COLO668 (cell line): ENCODE results near the gene TRIM51.
"Not testable (repeated sequence)": the region's sequence is repeated elsewhere in the genome, so short reads cannot be mapped to it uniquely, and the experiment has no call there.

Experiments
- DNase-seq: peaks from one replicate; lab custom pipeline; 2025; ENCODE audit not compliant: unreplicated experiment; lab: John Stamatoyannopoulos, UW

TRIM51 gene, protein sequence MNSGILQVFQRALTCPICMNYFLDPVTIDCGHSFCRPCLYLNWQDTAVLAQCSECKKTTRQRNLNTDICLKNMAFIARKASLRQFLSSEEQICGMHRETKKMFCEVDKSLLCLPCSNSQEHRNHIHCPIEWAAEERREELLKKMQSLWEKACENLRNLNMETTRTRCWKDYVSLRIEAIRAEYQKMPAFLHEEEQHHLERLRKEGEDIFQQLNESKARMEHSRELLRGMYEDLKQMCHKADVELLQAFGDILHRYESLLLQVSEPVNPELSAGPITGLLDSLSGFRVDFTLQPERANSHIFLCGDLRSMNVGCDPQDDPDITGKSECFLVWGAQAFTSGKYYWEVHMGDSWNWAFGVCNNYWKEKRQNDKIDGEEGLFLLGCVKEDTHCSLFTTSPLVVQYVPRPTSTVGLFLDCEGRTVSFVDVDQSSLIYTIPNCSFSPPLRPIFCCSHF

DNA sequence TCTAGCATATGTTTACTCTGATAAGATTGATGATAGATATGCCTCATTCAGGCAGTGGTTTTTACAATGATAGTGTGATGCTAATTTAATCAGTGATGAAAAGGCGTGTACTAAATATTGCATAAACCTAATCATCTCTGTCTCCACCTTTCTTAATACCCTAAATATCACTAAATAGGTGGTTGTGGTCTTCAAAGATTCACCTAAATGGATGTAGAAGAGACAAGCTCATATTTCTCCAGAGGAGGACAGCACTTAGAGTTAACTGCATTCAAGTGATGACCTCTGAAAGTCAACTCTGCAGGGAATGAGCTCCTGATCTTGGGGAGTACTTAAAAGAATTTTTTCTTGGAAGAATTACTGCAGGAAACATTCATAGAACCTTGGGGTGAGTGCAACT is at the start of gene TRIM51:
TRIM51 (plus strand) TSS at position 301 of the 400 bp plus-strand sequence. CDS start 2,132 bp downstream, outside the sequence.
- DNase-seq, result not testable (repeated sequence)

DNA sequence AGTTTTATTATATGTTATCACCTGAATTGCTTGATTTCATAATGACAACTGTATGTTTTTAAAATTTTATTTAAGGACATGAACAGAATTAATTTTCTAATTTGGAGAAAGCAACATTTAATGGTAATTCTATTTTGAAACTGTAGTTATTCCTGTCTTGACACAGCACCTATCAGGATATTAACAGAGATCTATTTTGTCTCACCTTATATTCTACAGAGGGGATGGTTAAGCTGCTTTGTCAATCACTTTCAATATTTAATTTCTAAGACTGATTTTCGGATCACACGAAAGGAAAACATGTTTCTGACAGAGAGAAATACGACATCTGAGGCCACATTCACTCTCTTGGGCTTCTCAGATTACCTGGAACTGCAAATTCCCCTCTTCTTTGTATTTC is 44.6 kb upstream of the TRIM51 start, which contains the start of gene OR5D16:
OR5D16 (plus strand) TSS at position 301 of the 400 bp plus-strand sequence; CDS start at position 301, 0 bp downstream.
- DNase-seq, result no peak

DNA sequence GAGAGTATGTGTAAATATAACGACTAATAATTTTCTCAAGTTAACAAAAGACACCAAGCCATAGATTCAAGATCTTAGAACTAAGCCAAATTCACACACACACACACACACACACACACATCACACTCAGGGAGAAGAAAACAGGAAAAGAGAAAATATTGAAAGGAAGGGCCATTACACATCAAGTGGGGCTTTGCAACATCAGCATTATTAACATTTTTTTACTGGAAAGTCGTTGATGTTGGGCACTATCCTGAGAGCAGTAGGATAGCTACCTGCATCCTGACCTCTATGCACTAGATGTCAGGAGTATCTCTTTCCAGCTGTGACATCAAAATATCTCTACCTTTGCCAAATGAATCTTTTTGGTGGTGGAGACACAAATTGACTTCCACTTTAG is 35.6 kb upstream of the TRIM51 start:
- DNase-seq, result no peak

DNA sequence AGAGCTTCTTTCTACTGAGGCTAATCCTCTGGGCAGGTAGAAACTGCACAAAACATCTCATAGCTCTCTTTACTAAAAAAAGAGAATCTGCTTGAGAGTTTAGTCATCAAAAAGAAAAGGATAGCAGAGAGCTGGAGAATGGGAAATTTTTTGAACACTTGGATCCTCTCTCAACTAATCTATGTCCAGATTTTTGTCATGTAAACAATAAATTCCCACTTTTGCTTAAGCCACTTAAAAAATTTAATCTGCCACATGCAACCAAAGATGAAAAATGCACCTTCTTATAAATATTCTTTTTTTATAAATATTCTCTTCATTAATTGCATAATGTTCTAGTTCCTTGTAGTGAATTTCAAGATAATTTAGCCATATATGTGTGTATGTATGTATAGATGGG is 34.1 kb upstream of the TRIM51 start:
- no peak for DNase-seq

DNA sequence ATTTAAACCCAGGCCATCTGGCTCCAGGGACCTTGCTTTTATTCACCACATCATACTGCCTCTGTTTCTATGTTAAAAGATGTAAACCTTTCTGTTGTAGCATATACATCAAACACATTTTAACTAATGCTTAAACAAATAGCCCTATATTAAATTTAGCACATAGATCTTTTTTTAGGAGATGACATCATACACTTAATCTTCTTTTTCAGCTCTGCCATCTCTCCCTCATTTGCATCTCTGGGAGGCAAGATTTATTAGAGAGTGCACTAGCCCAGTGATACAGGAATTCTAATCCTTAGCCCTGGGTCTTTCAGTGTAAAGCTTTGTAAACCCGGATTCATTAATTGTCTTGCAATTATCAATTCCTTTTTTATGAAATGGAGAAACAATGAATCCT is 31.0 kb upstream of the TRIM51 start:
- DNase-seq, result no peak

DNA sequence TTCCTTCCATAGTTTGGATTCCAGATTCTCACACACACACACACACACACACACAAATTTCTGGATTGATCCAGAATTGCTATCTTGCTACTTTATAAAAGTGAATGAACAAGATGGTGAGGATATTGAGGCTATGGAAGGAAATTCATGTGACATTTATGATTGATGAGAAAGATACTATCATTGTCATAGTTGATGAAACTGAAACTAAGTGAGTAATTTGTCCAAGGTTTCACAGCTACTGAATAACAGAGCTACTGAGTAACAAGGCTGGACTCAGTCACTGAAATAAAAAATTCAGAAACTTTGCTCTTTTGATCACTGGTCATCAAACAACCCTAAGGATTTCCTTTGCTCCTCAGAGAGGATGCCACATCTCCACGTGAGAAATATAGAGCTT is 28.4 kb upstream of the TRIM51 start:
- DNase-seq, result no peak

DNA sequence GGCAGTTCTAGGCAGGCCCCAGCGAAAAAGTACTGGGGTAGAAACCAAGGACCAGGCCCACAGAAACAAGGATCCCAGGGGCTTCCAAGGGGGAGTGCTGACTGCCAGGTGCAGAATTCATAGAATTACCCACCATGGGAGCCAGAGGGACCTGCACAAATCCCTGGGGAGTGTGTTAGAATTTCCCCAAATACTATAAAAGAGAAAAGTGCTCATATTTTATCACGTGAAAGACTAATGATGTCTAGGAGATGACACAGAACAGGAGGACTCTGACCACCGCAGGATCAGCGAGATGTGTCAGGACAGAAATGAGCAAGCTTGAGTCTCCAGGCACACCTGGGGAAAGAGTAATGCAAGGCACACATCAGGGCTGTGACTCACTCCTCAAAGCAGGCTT is 15.7 kb upstream of the TRIM51 start:
- not testable (repeated sequence) for DNase-seq

DNA sequence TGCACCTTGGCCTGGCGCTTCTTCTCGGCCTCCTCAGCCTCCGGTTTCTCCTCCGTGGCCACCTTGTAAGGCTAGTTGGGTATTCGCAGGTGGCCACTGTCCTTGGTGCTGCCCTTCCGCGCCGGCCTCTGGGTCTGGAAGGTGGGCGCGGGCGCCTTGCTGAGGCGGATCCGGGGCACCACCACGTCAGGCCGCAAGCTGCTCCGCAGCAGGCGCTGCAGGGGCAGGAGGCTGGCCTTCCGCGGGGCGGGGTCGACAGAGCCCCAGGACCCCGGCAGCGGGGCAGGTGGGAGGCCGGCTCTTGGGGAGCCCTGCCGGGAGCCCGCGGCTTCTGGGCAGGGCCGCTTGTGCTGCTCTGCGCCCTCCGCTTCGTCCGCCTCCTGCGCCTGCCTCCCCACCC is 10.4 kb upstream of the TRIM51 start:
- DNase-seq, result not testable (repeated sequence)

DNA sequence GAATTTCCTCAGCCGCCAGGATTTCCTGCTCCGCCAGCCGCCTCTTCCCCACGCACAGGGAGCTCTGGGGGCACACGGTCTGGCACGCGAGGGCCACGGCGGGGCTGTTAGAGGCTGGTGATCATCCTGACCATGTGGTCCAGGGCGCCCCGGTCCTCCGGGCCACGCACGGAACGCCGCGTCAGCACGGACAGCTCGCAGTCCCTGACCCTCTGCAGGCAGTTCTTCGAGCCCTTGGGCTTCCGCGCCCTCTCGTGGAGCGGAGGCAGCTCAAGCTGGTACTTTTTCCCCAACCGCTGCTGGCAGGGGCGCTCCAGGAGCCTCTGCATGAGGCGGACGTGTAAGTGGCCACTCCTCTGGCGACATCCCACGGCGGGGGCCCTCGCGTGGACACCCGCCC is 10.0 kb upstream of the TRIM51 start:
- DNase-seq, result not testable (repeated sequence)

DNA sequence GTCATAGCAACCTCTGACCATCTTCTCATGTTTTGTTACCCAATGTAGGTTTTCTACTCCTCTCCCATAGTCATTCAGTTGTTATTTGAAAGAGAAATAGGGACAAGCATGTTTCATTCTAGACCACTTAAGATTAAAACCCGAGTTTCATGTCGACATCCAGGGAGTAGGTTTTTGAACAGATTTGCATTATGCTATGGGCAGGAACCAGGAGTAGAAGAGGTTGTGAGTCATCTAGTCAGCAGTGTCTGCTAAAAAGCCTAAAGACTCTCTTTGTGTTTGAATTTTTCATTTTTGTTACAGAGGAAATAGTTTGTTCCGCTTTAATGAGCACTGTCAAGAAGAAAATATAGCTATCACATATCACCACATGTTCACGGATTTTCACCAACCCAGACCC is 1.9 kb downstream of the TRIM51 start:
- not testable (repeated sequence) for DNase-seq

DNA sequence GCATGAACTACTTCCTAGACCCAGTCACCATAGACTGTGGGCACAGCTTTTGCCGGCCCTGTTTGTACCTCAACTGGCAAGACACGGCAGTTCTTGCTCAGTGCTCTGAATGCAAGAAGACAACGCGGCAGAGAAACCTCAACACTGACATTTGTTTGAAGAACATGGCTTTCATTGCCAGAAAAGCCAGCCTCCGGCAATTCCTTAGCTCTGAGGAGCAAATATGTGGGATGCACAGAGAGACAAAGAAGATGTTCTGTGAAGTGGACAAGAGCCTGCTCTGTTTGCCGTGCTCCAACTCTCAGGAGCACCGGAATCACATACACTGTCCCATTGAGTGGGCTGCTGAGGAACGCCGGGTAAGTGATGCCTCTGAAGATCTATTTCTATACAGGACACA is 2.4 kb downstream of the TRIM51 start:
- DNase-seq, result not testable (repeated sequence)

DNA sequence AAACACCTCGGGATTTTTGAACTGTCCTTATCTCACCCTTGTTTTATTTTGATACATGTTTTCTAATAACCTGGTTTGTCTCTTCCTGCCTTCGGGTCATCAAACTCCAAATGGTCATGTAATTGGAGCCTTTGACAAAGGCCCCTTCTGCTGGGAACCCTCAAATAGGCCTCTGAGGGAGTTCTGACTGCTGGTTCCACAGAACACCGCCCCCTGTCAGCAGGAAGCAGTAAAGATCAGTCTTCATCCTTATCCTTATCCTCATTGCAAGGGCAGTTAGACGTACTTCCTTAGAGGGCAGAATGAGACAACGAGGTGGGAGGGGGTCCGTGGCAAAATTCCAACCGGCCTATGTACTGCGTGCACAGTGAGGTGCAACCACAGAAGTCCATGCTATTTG is 12.1 kb downstream of the TRIM51 start:
- no peak for DNase-seq

DNA sequence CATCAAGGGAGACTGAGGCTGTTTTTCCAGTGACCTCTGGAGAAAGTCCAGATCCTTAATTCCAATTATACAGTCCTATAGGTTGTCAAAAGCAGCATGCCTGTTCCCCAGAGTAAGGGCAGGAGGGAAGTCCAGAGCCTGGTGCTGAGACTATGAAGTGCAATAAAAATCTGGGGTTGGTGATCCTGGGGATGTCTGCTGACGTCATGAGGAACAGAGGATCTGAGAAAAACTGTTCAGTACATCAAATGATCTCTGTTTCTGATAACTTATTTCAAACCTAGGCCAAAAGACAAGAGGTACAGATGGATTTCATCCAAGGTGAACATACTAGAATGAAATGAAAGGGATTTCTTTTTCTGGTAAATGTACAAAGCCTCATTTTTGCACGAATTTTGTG is 19.2 kb downstream of the TRIM51 start:
- no peak for DNase-seq

DNA sequence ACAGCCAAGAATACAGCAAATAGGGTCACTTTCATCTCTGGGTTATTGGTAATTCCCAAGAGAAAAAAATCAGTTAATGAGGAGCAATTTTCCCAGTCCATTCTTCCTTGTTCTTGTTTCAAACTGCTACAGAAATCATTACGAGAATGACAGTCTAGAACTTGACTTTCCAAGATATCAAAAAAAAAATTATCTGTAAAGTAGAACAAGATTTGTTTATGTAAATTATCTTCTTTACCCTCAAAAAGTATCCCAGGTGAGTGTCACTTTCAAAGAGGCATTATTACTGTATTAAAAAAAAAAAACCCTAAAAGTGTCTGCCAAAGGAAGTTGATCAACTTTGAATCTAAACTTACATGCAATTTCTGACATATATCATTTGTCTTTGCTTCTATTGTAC is 31.4 kb downstream of the TRIM51 start, which contains the start of gene OR5W2:
OR5W2 (minus strand) TSS at position 101 of the 400 bp plus-strand sequence; CDS start at position 101, 0 bp downstream.
- DNase-seq, result no peak

DNA sequence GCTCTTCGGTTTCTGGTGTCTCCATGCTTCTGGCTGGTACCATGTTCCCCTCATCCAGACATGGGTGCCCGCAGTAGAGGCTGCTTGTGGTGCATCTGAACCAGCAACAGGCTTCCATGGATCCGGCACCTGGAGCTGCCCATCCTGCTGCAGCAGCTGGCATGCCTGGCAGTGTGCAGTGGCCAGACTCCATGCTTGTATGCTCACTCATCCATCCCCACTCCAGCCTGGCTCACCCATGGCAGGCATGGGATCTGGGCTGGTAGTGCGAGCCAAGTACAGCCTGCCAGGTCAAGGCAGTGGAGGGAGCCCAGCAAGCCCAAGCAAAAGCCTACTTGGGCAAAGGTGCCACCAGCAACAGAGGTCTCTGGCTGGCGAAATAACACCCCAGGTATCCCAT is 37.4 kb downstream of the TRIM51 start:
- no peak for DNase-seq

DNA sequence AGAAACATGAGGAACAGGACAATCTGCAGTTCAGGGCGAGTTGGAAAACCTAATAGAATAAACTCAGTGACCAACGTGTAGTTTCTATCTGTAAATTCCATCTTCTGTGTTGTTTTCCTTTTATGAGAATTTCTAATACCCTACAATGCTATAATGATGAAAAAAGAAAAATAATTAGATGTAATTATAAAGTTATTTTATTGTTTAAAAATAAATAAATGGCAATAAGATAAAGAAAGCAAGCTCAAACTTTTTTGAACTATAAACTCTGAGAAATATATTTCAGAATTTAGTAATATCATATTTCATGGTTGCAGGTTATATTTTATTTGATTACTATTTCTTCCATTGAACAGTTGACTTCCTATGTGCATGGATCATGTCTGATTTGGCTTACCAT is 53.2 kb downstream of the TRIM51 start, which contains the start of gene OR5I1:
OR5I1 (minus strand) TSS at position 101 of the 400 bp plus-strand sequence; CDS start at position 101, 0 bp downstream.
- no peak for DNase-seq
